Measurements from ENCODE around the gene SPTBN5.

DNA sequence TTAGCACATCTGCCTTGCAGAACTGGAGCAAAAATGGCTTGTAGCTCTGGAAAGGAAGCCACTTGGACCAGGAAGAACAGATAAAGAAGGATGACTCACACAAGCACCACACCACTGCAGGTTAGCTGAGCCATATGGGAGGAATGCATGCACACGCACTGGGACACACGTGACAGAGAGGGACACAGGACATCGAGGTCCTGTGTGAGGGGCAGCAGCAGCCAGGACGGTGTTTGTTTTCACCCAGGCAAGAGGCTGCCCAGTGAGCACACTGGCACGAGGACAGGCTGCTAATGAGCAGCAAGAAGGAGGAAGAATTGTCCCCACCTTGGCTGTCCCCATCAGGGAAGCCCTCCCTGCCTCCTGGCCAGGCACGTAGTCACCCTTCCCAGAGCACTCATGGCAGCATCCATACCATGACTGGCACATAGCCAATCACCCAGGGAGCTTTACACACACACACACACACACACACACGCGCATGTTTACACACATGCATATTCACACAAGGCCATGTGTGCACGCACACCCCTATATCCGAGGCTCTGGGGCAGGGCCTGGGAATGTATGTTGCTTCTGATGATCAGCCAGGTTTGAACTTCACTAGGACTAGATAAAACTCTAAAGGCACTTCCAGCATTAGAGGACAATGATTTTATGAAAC is 24.0 kb upstream of the SPTBN5 start:
- TF ChIP-seq ZNF70 (CRISPR knock-in tag; IDR thresholded peaks at IDR 0.05) (no peak), ZFP3 (CRISPR knock-in tag; IDR thresholded peaks at IDR 0.05) (no peak), ARNTL (CRISPR knock-in tag; IDR thresholded peaks at IDR 0.05; ENCODE audit: borderline replicate concordance, low read depth) (no peak), CSDC2 (CRISPR knock-in tag; IDR thresholded peaks at IDR 0.05) (no peak), ZFP30 (CRISPR knock-in tag; IDR thresholded peaks at IDR 0.05) (no peak)
- TF ChIP-seq, protein P1, sequence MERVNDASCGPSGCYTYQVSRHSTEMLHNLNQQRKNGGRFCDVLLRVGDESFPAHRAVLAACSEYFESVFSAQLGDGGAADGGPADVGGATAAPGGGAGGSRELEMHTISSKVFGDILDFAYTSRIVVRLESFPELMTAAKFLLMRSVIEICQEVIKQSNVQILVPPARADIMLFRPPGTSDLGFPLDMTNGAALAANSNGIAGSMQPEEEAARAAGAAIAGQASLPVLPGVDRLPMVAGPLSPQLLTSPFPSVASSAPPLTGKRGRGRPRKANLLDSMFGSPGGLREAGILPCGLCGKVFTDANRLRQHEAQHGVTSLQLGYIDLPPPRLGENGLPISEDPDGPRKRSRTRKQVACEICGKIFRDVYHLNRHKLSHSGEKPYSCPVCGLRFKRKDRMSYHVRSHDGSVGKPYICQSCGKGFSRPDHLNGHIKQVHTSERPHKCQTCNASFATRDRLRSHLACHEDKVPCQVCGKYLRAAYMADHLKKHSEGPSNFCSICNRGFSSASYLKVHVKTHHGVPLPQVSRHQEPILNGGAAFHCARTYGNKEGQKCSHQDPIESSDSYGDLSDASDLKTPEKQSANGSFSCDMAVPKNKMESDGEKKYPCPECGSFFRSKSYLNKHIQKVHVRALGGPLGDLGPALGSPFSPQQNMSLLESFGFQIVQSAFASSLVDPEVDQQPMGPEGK (CRISPR knock-in tag; IDR thresholded peaks at IDR 0.05; ENCODE audit: borderline replicate concordance) = no peak
